Panc1 (cell line): ENCODE measurements around the gene ADISSP. TPM values are rescaled to one million over a fixed set of nuclear protein-coding genes. Genes with fewer than 3 reads are reported as not detected.

Source experiments
- ATAC-seq: fragments of 200-7000 bp; cut with Tn5 transposase; 2 replicates; pipeline ENCODE4 v1.9.1; 2020; ENCODE audit warnings: mild to moderate bottlenecking, moderate library complexity
- BruUV-seq: library from RNA; stranded (reverse); fragments of 400-500 nt; replicated peaks from 2 replicates; lab custom pipeline; 2021; lab: Mats Ljungman, UMichigan
- CTCF ChIA-PET: fragments of 300-600 bp; sonication (Branson Sonifier 250); formaldehyde crosslinking; loops from one replicate; lab custom pipeline; 2022; ENCODE audit warnings: antibody characterized with exemption; lab: Charles Lee
- POLR2A ChIA-PET: fragments of 300-600 bp; sonication (Branson Sonifier 250); formaldehyde crosslinking; loops from one replicate; lab custom pipeline; 2022; ENCODE audit warnings: antibody characterized with exemption; lab: Charles Lee
- DNase-seq: peaks from one replicate; pipeline ENCODE4 v3.0.0-alpha.2; 2010; ENCODE audit warnings: low read depth, low spot score
- H3K27ac ChIP-seq: 2 replicates; pipeline ENCODE4 v1.5.1; 2011; ENCODE audit warnings: mild to moderate bottlenecking, low read length, inconsistent platforms
- H3K27me3 ChIP-seq: fragments of 200-500 bp; sonication (Bioruptor generic); 2 replicates; pipeline ENCODE4 v1.6.0; 2014; ENCODE audit warnings: low read length, inconsistent platforms; ENCODE audit not compliant: control insufficient read depth, insufficient read depth
- H3K36me3 ChIP-seq: fragments of 200-500 bp; sonication (Bioruptor generic); 2 replicates; pipeline ENCODE4 v1.5.1; 2014; ENCODE audit warnings: inconsistent platforms, mild to moderate bottlenecking, low read length, moderate library complexity; ENCODE audit not compliant: control insufficient read depth, insufficient read depth
- H3K4me1 ChIP-seq: 2 replicates; pipeline ENCODE4 v1.5.1; 2011; ENCODE audit warnings: inconsistent platforms, mild to moderate bottlenecking, low read length, moderate library complexity; ENCODE audit not compliant: control insufficient read depth, insufficient read depth
- H3K4me3 ChIP-seq, 2 experiments: 2 replicates each; pipeline ENCODE4 v1.5.1; 2011 to 2012; ENCODE audit warnings: low read depth in 2 of 2, low read length in 2 of 2, mild to moderate bottlenecking in 2 of 2, inconsistent platforms in 1 of 2, moderate library complexity in 1 of 2
- H3K9me3 ChIP-seq: fragments of 200-500 bp; sonication (Bioruptor generic); 2 replicates; pipeline ENCODE4 v1.5.1; 2014; ENCODE audit warnings: low read depth, mild to moderate bottlenecking, inconsistent platforms, low read length, moderate library complexity; ENCODE audit not compliant: control insufficient read depth, insufficient read depth
- CTCF ChIP-seq: fragments of 450-650 bp; IDR thresholded peaks from 2 replicates; pipeline ENCODE4 v1.5.1; 2017; ENCODE audit warnings: mild to moderate bottlenecking
- POLR2AphosphoS5 ChIP-seq: IDR thresholded peaks from 2 replicates; pipeline ENCODE4 v1.6.1; 2012; ENCODE audit warnings: mild to moderate bottlenecking, low read depth, low read length, moderate library complexity
- REST ChIP-seq, 2 experiments: IDR thresholded peaks; 2 replicates each; pipeline ENCODE4 v1.6.1; 2011 to 2012; ENCODE audit warnings: low read depth in 2 of 2, control low read depth in 1 of 2, low read length in 1 of 2, mild to moderate bottlenecking in 1 of 2, moderate library complexity in 1 of 2; ENCODE audit not compliant: insufficient read depth in 1 of 2
- SIN3A ChIP-seq: IDR thresholded peaks from 2 replicates; pipeline ENCODE4 v1.6.1; 2012; ENCODE audit warnings: low read depth, mild to moderate bottlenecking, low read length, moderate library complexity, borderline replicate concordance; ENCODE audit not compliant: insufficient read depth
- TCF7L2 ChIP-seq: IDR thresholded peaks from 2 replicates; pipeline ENCODE4 v1.6.1; 2011; ENCODE audit warnings: mild to moderate bottlenecking, low read depth, low read length, inconsistent platforms
- in situ Hi-C: cut with HindIII; loops from 2 replicates; pipeline ENCODE4 v1.10.0; 2016; ENCODE audit warnings: low sequenced_read_pairs, low pct_unique_long_range_greater_than_20kb
- intact Hi-C: fragments of 100-400 bp; cut with micrococcal nuclease; formaldehyde crosslinking; loops from one replicate; pipeline ENCODE4 v1.10.0; 2022; ENCODE audit not compliant: unreplicated experiment
- total RNA-seq: library from RNA; stranded (reverse); gene quantifications from one replicate; pipeline ENCODE4 v1.2.1, GENCODE V29; 2021; ENCODE audit not compliant: unreplicated experiment

Gene ADISSP
- total RNA-seq, 1 experiment from 2014 or later = 100 TPM

- intact Hi-C loops (no loop called here), in situ Hi-C loops (no loop called here)
- Histone ChIP-seq H3K27me3 (peaks cover 1% of the 10 kb centered on the region; the same call in 1 of the 2 replicates), H3K4me3 (no peak overlapping the region), H3K9me3 (no peaks in the 10 kb centered on the region), H3K36me3 (no peaks in the 10 kb centered on the region), H3K27ac (no peak overlapping the region), H3K4me1 (no peaks in the 10 kb centered on the region)
- CTCF ChIA-PET = interaction anchor here (1.5 kb wide), 1 partner anchor 12 kb away, joined by 5 read pairs; the partner anchor contains the start of gene ADISSP
- DNase-seq (no peak), ATAC-seq (no peak)
- BruUV-seq = no TSS peak
- POLR2A ChIA-PET = no interaction called here
- TF ChIP-seq SIN3A (no peak), TCF7L2 (no peak), POLR2AphosphoS5 (no peak), REST (IDR thresholded peaks at IDR 0.05; ENCODE audit: insufficient read depth in 1 of 2, low read depth in 2 of 2, low read length in 1 of 2) (no peak), CTCF (no peak)
Observed at GRCh38 chr20:3755814-3756480, 11.6 kb downstream of the ADISSP start.

- peaks cover 6% of the 10 kb centered on the region for H3K27me3 ChIP-seq
- TF ChIP-seq REST (IDR thresholded peaks at IDR 0.05; ENCODE audit: insufficient read depth in 1 of 2, low read depth in 2 of 2, low read length in 1 of 2) = no peak
- TF ChIP-seq CTCF = no peak
- no peak for TF ChIP-seq SIN3A
- no peak for TF ChIP-seq POLR2AphosphoS5
- TF ChIP-seq TCF7L2 = no peak
- BruUV-seq = no TSS peak
- DNase-seq (no peak), ATAC-seq (no peak)
- H3K9me3 ChIP-seq = no peaks in the 10 kb centered on the region
- no peak overlapping the region for H3K4me3 ChIP-seq
- CTCF ChIA-PET = interaction anchor here (1.5 kb wide), 1 partner anchor 13 kb away, joined by 5 read pairs; the partner anchor contains the start of gene ADISSP
- no peak overlapping the region for H3K27ac ChIP-seq
- no peaks in the 10 kb centered on the region for H3K36me3 ChIP-seq
- POLR2A ChIA-PET = interaction anchor here (0.6 to 1.1 kb wide), 2 partner anchors 12 to 91 kb away, joined by 3 to 4 read pairs; partner anchors contain the start of gene ADISSP
- H3K4me1 ChIP-seq = no peaks in the 10 kb centered on the region; the same call in 1 of the 2 replicates
- in situ Hi-C loops = no loop called here
- intact Hi-C loops = no loop called here
Observed at GRCh38 chr20:3755269-3755668, 12.3 kb downstream of the ADISSP start.
